ENCODE results near the gene PTPRCAP.

- TF ChIP-seq CTCF (IDR thresholded peaks at IDR 0.05; ENCODE audit: poor library complexity, severe bottlenecking), result no peak
- TF ChIP-seq EZH2 (IDR thresholded peaks at IDR 0.05; ENCODE audit: borderline replicate concordance, insufficient read depth, low read length, poor library complexity, severe bottlenecking), result no peak
- no peak for TF ChIP-seq TAF1 (IDR thresholded peaks at IDR 0.05; ENCODE audit: low read depth)
Observed at GRCh38 chr11:67457453-67457852, 20.0 kb upstream of the PTPRCAP start.

Measured in neural cell (in vitro differentiated cells).